Measurements from ENCODE around the gene ERCC2.
"Not testable (repeated sequence)": the region's sequence is repeated elsewhere in the genome, so short reads cannot be mapped to it uniquely, and the experiment has no call there.

The ERCC2 gene

DNA sequence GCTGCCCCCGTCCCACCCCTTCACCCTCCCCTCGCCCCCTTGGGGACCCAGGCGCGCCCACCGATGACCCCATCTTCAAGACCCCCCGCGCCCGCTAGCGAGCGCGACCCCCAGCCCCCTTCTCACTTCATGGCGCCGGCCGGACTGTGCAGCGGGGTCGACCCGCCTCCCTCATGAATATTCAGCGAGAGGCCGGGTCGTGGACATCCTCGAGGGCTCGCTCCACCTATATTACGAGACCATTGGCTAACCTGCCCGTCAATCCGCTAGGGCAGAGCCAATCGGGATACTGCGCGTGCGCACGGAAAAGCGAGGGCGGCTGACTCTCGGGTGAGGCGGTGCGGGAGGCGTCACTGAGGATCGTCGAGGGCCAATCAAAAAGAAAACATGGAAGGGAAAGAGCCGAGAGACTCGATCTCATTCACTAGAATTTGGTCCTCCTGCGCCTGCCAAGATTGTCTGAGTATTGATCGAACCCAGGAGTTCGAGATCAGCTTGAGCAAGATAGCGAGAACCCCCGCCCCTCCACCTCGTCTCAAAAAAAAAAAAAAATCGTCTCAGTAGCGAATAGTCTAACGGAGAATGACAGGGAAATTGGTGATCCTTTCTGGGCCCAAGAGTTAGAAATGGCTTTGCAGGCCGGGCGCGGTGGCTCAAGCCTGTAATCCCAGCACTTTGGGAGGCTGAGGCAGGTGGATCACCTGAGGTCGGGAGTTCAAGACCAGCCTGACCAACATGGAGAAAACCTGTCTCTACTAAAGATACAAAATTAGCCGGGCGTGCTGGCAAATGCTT is at the start of gene ERCC2:
ERCC2 (minus strand) TSS at position 164 of the 795 bp plus-strand sequence; CDS start at position 131, 33 bp downstream.
- DNase-seq (ENCODE audit: low spot score), result peak; percentile 100

GRCh38 chr19:45419895-45420294 is 49.5 kb upstream of the ERCC2 start:
- no peak for DNase-seq (ENCODE audit: low spot score)

DNA sequence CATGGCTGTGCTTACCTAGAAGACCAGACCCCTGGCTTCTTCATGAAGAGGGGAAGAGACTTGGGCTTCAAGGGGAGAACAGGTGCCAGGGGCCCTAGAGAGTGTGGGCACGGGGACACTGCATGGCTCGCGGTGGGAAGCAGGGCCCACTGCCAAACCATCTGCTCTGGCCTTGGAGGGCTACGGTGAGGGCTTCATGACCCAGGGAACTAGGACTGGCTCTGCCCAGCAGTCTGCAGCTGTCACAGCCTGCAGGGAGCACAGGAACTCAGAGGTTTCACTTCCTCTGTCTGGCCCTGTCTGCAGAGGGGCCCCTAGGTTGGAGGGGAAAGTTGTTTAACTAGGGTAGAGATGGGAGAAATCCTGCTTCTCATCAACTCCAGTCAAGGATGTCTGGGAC is 49.0 kb upstream of the ERCC2 start:
- no peak for DNase-seq (ENCODE audit: low spot score)

GRCh38 chr19:45418802-45419201 is 48.4 kb upstream of the ERCC2 start:
- no peak for DNase-seq (ENCODE audit: low spot score)

GRCh38 chr19:45417151-45417550 is 46.8 kb upstream of the ERCC2 start:
- no peak for DNase-seq (ENCODE audit: low spot score)

DNA sequence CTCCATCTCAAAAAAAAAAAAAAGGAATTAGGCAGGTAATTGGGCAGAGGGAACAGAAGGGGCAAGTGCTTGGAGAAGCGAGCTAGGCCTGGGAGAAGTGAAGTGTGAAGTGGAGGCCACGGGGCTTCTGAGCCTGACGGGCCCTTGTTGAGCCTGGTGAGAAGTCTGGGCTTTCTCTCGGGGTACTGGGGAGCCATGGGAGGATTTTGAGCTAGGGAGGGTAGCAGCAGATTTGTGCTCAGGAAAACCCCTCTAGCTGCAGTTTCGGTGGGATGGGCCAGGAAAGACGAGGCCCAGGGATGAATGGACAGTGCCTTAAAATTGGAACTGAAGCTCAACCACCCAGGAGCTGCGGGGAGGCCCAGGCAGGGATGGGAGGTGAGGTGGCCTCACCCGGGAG is 44.1 kb upstream of the ERCC2 start:
- no peak for DNase-seq (ENCODE audit: low spot score)

- no peak for DNase-seq (ENCODE audit: low spot score)
Observed at GRCh38 chr19:45413497-45413896, 43.1 kb upstream of the ERCC2 start.

- DNase-seq (ENCODE audit: low spot score), result not testable (repeated sequence)
Observed at GRCh38 chr19:45410330-45410729, 40.0 kb upstream of the ERCC2 start.

DNA sequence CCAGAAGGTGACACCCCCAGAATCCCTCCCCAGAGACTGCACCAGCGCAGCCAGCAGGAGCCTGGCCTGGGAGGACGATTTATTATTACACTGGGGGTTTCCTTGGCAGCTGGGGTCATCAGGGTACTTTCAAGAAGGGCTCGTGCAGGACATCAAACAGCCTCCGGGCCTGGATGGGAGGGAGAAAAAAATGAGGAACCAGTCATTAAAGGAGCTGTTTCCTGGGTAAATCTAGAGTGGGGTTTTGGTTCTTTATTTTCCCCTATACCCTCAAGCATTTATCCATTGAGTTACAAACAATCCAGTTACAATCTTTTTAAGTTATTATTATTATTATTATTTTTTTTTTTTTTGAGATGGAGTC is 39.2 kb upstream of the ERCC2 start:
- DNase-seq (ENCODE audit: low spot score), result no peak

DNA sequence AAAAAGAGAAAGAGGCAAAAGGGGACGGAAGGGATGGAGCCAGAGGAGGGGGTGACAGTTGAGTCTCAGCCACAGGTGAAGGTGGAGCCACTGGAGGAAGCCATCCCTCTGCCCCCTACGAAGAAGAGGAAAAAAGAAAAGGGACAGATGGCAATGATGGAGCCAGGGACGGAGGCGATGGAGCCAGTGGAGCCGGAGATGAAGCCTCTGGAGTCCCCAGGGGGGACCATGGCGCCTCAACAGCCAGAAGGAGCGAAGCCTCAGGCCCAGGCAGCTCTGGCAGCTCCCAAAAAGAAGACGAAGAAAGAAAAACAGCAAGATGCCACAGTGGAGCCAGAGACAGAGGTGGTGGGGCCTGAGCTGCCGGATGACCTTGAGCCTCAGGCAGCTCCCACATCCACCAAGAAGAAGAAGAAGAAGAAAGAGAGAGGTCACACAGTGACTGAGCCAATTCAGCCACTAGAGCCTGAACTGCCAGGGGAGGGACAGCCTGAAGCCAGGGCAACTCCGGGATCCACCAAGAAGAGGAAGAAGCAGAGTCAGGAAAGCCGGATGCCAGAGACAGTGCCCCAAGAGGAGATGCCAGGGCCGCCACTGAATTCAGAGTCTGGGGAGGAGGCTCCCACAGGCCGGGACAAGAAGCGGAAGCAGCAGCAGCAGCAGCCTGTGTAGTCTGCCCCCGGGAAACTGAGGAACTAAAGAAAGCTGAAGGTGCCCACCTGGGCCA is 38.6 kb upstream of the ERCC2 start:
- no peak for DNase-seq (ENCODE audit: low spot score)

- DNase-seq (ENCODE audit: low spot score), result no peak
Observed at GRCh38 chr19:45408121-45408520, 37.7 kb upstream of the ERCC2 start.

DNA sequence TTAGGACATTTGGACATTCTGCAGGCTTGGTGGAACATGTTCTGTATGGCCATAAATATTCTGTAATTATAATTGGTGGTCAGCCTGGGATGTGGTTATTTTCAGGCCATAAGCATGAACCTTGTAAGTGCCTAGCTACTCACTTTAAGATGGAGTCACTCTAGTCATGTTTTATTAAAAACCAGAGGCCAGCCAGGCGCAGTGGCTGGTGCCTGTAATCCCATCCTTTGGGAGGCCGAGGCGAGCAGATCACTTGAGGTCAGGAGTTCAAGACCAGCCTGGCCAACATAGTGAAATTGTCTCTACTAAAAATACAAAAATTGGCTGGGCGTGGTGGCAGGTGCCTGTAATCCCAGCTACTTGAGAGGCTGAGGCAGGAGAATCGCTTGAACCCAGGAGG is 37.2 kb upstream of the ERCC2 start:
- not testable (repeated sequence) for DNase-seq (ENCODE audit: low spot score)

- no peak for DNase-seq (ENCODE audit: low spot score)
Observed at GRCh38 chr19:45407091-45407375, 36.7 kb upstream of the ERCC2 start.

DNA sequence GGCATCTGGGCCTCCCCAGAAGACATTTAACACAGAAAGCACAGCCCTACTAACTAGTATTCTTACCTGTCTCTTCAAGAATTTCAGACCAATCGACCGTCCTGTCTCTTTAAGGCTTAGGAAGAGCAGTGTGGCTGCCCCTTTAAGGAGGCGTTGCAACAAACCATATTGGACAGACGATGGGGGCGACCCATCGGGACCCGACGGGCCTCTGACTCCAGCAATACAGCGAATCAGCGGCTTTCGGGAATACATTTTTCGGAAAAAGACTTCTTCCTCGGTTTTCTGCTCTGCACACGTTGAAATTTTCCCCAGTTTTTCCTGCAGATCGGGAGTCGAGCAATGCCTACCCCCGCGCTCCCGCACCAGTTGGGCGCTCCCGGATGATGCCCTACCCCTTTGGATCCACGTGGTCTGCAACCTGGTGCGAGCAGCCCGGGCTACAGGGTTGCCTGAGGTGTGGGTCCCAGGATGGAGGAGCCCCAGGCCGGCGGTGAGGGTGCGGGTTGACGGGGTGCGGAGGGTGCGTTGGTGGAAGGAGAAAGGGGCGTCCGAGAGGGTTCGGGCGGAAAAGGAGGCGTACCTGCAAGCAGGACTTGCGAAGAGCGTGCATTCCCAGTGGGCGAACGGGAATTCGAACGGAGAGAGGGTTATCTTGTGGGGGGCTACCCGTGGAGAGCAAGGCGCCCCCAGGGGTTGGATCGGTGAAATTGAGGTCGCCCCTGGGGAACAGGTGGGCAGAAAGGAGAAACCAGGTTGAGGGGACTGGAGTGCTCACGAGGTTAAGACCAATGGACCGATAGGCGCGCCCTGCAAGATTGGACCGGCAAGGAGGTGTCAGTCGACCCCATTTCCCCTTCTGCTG is 36.1 kb upstream of the ERCC2 start, which contains the start of gene POLR1G:
POLR1G (plus strand) TSS at position 419 of the 865 bp plus-strand sequence; CDS start at position 472, 53 bp downstream.
- peak; percentile 85 for DNase-seq (ENCODE audit: low spot score)

DNA sequence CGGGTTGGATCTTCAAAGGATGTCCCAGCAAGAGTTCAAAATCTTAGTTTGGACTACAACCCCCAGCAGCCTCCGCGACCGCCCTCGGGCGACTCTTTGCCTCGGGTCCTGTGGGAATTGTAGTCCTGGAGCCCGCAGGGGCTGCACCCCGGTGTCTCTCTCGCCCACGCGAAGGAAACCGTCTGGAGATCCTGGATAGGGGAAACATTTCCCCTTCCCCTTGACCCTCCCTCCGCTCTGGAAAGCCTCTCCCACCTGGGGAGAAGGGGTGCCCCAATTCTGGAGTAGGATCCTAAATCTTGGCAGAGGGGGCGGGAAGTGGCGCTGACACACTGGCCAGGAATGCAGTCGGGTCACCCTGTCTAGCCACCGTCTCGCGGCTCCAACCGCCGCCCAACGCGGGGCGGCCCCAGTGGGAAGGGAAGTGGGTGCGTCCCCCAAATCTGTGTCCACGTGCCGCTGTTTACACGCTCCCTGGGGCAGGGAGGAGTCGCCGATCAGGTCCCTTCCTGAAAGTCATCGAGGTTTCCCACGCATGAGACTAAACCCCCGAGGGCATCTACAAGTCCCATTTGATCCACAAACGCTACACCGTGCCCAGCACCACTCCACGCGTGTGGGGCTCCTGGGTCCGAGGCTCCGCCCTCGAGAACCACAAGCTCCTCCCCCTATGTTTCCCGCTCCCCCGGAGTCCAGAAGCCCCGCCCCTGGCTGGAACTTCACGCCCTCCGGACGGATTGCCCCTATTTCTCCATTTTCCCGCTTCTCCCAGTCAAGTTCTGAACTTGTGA is 35.3 kb upstream of the ERCC2 start:
- peak; percentile 92 for DNase-seq (ENCODE audit: low spot score)

GRCh38 chr19:45404557-45405434 is 34.4 kb upstream of the ERCC2 start, which contains the start of gene PPP1R13L:
Gene PPP1R13L, minus strand, starts transcription at chr19:45405069. Its CDS starts 6,751 bp downstream, at chr19:45398318.
- peak; percentile 40 for DNase-seq (ENCODE audit: low spot score)

DNA sequence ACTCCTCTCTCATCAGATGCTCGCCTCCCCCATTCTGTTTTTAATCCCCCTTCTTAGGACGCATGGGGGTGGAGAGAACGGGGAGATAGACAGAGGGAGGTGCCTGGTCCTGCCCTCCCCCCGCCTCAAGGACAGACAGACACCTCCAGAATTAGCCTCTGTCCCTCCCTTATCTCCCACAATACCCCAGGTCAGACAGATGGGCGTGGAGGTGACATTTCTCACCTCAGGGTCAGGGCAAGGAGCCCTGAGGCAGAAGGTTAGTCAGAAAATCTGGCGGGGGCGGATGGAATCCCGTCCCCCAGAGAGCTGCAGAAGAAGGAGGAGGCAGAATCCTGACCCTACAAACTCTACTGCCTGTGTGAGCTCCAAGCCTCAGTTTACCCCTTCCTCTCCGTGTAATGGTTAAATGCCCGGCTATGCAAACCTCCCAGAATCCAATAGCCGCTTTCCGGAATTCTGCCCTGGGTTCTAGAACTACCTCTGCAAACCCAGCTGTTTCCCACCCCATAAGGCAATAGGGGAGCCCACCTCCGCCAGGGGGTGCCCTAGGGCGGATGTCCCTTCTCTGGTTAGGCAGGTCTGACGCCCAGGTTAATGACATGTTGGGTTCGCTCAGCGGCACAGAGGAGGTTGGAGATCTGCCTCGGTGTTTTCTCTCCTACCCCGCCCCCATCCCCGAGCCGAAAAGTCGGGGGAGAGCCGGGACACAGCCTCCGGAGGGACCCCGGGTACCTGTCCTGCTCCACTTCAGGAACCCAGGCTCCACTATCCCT is 33.6 kb upstream of the ERCC2 start:
- no peak for DNase-seq (ENCODE audit: low spot score)

GRCh38 chr19:45403272-45403671 is 32.9 kb upstream of the ERCC2 start:
- DNase-seq (ENCODE audit: low spot score), result no peak

GRCh38 chr19:45402298-45403061 is 32.1 kb upstream of the ERCC2 start:
- peak; percentile 51 for DNase-seq (ENCODE audit: low spot score)
